Omental fat pad (tissue), 4 donors: ENCODE results near the gene GTPBP3. TPM values are rescaled to one million over a fixed set of nuclear protein-coding genes. Genes with fewer than 3 reads are reported as not detected.

Source experiments
- ATAC-seq: fragments of 150-250 bp; one replicate; pipeline ENCODE4 v1.9.1; 2016; ENCODE audit warnings: mild to moderate bottlenecking, moderate library complexity; ENCODE audit not compliant: low FRiP score
- DNase-seq: peaks from one replicate; pipeline ENCODE4 v3.0.0-alpha.2; 2019; ENCODE audit warnings: low spot score
- total RNA-seq, 4 donors: library from RNA; depleted of rRNA; stranded (reverse); fragments of >200 nt; gene quantifications; one replicate each; pipeline ENCODE4 v1.1.0, GENCODE V29; 2016
- TF ChIP-seq, protein P1 (sequence below), 3 donors: fragments of 450-650 bp; IDR thresholded peaks; one replicate each; pipeline ENCODE4 v1.5.1; 2016 to 2017; ENCODE audit warnings: antibody characterized with exemption in 3 of 3, mild to moderate bottlenecking in 3 of 3, moderate library complexity in 2 of 3

GTPBP3 gene
- total RNA-seq, 4 donors from 2014 or later = 7.2 to 36.4 (median 12.0) TPM

GRCh38 chr19:17340871-17341357, 3.6 kb downstream of the GTPBP3 start:
- ATAC-seq (no peak), DNase-seq (no peak)
- TF ChIP-seq, protein P1, sequence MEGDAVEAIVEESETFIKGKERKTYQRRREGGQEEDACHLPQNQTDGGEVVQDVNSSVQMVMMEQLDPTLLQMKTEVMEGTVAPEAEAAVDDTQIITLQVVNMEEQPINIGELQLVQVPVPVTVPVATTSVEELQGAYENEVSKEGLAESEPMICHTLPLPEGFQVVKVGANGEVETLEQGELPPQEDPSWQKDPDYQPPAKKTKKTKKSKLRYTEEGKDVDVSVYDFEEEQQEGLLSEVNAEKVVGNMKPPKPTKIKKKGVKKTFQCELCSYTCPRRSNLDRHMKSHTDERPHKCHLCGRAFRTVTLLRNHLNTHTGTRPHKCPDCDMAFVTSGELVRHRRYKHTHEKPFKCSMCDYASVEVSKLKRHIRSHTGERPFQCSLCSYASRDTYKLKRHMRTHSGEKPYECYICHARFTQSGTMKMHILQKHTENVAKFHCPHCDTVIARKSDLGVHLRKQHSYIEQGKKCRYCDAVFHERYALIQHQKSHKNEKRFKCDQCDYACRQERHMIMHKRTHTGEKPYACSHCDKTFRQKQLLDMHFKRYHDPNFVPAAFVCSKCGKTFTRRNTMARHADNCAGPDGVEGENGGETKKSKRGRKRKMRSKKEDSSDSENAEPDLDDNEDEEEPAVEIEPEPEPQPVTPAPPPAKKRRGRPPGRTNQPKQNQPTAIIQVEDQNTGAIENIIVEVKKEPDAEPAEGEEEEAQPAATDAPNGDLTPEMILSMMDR (IDR thresholded peaks at IDR 0.05) = no peak

DNA sequence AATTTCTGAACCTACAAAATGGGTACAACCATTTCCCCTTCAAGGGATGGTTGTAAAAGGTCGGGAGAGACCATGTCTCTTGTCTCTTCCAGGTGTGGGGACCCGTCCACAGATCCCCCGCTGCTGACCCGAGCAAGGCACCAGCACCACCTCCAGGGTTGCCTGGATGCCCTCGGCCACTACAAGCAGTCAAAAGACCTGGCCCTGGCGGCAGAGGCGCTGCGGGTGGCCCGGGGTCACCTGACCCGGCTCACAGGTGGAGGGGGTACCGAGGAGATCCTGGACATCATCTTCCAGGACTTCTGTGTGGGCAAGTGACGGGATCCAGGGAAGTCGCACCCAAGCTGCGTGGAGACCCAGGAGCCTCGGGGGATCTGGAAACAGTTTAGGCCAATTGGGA, 4.0 kb downstream of the GTPBP3 start:
- DNase-seq (no peak), ATAC-seq (no peak)
- TF ChIP-seq, protein P1 (IDR thresholded peaks at IDR 0.05) = no peak

GRCh38 chr19:17341845-17342244, 4.5 kb downstream of the GTPBP3 start:
- TF ChIP-seq, protein P1 (IDR thresholded peaks at IDR 0.05) = no peak
- no peak for ATAC-seq
- DNase-seq = no peak

GRCh38 chr19:17346109-17346671, 8.8 kb downstream of the GTPBP3 start:
- ATAC-seq = peak; percentile 63
- TF ChIP-seq, protein P1 (IDR thresholded peaks at IDR 0.05) = peak in 2 of 3 donors; percentile 48 to 86
- peak; percentile 78 for DNase-seq

DNA sequence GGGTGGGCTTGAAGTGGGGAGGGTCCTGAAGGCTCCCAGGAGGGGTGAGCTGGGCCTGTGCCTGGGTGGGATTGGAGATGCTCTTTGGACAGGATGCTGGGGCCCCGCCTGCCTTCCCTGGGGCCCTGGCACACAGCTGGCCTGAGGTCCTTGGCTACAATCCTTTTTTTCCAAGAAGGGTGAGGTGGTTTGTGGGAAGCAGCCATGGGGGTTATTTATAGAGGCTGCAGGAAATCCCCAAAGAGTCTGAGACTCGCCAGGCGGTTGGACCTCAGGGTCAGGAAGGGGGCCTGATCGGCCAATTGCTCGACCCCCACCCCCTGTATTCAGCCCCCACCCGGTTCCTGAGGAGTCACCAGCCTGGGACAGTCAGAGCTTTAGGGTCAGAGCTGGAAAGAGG, 10.0 kb downstream of the GTPBP3 start:
- TF ChIP-seq, protein P1 (IDR thresholded peaks at IDR 0.05) = no peak
- DNase-seq = no peak
- peak; percentile 39 for ATAC-seq

DNA sequence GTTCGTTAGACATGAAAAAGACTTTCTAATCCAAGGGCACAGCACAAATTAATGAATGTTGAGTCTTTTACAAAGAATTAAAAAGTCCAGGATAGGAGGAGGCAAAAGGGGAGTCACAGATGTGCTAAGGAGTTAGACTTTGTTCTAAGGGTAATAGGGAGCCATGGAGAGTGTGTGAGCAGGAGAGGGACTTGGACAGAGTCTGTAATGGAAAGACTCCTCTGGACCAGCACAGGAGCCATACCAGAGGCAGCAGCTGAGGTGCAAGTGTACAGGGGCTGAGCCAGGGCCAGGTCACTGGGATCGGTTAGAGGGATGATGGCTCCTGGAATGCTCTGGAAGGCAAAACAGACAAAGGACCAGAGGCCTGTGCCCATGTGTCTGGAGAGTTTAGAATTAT, 10.5 kb downstream of the GTPBP3 start:
- ATAC-seq = no peak
- TF ChIP-seq, protein P1 (IDR thresholded peaks at IDR 0.05) = no peak
- no peak for DNase-seq

DNA sequence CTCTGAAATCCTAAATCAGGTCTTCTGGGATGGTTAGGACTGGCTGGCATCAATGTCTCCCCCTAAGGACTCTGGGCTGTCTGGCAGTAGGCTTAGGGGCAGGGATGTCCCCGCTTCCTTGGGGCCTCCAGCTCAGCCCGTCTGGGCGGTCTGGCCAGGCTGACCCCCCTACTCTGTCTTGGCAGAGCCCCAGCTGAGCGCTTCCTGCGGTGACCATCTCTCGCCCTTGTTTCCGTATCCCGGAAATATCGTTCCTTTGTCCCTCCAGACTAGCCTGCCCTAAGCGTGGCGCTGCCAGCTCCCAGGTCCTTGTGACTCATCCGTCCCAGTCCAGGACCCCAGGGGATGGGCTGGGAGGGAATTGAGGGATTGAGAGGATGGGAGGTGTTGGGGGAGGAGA, 11.3 kb downstream of the GTPBP3 start:
- ATAC-seq = no peak
- no peak for DNase-seq
- TF ChIP-seq, protein P1 (IDR thresholded peaks at IDR 0.05) = no peak
